ENCODE results near the gene FOXO4.

Gene FOXO4

GRCh38 chrX:71111921-71112431 is 16.3 kb downstream of the FOXO4 start:
- H3K4me3 ChIP-seq (ENCODE audit: low read length): no peak overlapping the region
- no peak overlapping the region for H3K9ac ChIP-seq (ENCODE audit: low read length)
- no peak overlapping the region for H4K5ac ChIP-seq (ENCODE audit: low read length)
- DNase-seq: no peak
- no CpG with 5 or more reads among the region's 5 CpGs for WGBS (ENCODE audit: extremely low coverage, insufficient coverage, low lambda C conversion rate)
- H3K4ac ChIP-seq (ENCODE audit: low read depth, low read length): no peak overlapping the region
- H2BK120ac ChIP-seq (ENCODE audit: low read depth, low read length): no peak overlapping the region
- H2AK5ac ChIP-seq (ENCODE audit: low read length): no peak overlapping the region
- H3K23ac ChIP-seq (ENCODE audit: low read length): no peak overlapping the region
- no peaks in the 10 kb centered on the region for H3K4me1 ChIP-seq (ENCODE audit: control insufficient read depth, low read depth, low read length)
- H3K56ac ChIP-seq (ENCODE audit: low read length): no peak overlapping the region
- no peak overlapping the region for H3K18ac ChIP-seq (ENCODE audit: low read length)
- no peaks in the 10 kb centered on the region for H3K36me3 ChIP-seq (ENCODE audit: control insufficient read depth, insufficient read depth, low read length)
- H3K79me2 ChIP-seq (ENCODE audit: control insufficient read depth, insufficient read depth, low read length): no peaks in the 10 kb centered on the region
- no peak overlapping the region for H2BK5ac ChIP-seq (ENCODE audit: low read length)
- no peaks in the 10 kb centered on the region for H3K79me1 ChIP-seq (ENCODE audit: low read length)
- H4K8ac ChIP-seq (ENCODE audit: low read depth, low read length): no peak overlapping the region
- no peak overlapping the region for H2BK15ac ChIP-seq (replicated peaks; ENCODE audit: low read depth)
- no peak overlapping the region for H3K4me2 ChIP-seq (ENCODE audit: low read length)
- no peaks in the 10 kb centered on the region for H3K27me3 ChIP-seq (ENCODE audit: insufficient read depth, low read length, poor library complexity)
- H3K27ac ChIP-seq (ENCODE audit: low read depth, low read length): no peak overlapping the region

DNA sequence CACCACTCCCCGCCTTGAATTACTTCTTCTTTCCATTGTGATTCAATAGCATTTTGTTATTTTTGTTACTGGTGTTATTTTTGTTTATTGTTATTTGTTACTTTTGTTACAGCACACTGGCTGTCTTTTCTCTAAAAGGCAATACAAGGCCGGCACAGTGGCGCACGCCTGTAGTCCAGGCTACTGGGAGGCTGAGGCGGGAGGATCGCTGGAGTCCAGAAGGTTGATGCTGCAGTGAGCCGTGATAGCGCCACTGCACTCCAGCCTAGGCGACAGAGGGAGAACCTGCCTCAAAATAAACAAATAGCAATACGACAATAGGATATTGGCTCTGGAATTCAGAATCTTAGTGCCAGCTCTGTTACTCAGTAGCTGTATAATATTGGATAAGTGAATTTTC is 21.7 kb downstream of the FOXO4 start:
- H3K27ac ChIP-seq (ENCODE audit: low read depth, low read length): no peak overlapping the region
- no peak overlapping the region for H3K4me2 ChIP-seq (ENCODE audit: low read length)
- no peak overlapping the region for H2BK5ac ChIP-seq (ENCODE audit: low read length)
- no peaks in the 10 kb centered on the region for H3K79me2 ChIP-seq (ENCODE audit: control insufficient read depth, insufficient read depth, low read length)
- H2AK5ac ChIP-seq (ENCODE audit: low read length): no peak overlapping the region
- H3K4me1 ChIP-seq (ENCODE audit: control insufficient read depth, low read depth, low read length): no peaks in the 10 kb centered on the region
- no peak overlapping the region for H2BK120ac ChIP-seq (ENCODE audit: low read depth, low read length)
- no peak overlapping the region for H3K18ac ChIP-seq (ENCODE audit: low read length)
- no peaks in the 10 kb centered on the region for H3K79me1 ChIP-seq (ENCODE audit: low read length)
- no peak overlapping the region for H4K5ac ChIP-seq (ENCODE audit: low read length)
- no peak overlapping the region for H3K23ac ChIP-seq (ENCODE audit: low read length)
- H3K9ac ChIP-seq (ENCODE audit: low read length): no peak overlapping the region
- H3K27me3 ChIP-seq (ENCODE audit: insufficient read depth, low read length, poor library complexity): no peaks in the 10 kb centered on the region
- no peak overlapping the region for H3K4me3 ChIP-seq (ENCODE audit: low read length)
- H4K8ac ChIP-seq (ENCODE audit: low read depth, low read length): no peak overlapping the region
- WGBS (ENCODE audit: extremely low coverage, insufficient coverage, low lambda C conversion rate): no CpG with 5 or more reads among the region's 10 CpGs
- no peak overlapping the region for H2BK15ac ChIP-seq (replicated peaks; ENCODE audit: low read depth)
- peak overlapping the region; percentile 49 for H3K56ac ChIP-seq (ENCODE audit: low read length)
- no peak for DNase-seq
- no peaks in the 10 kb centered on the region for H3K36me3 ChIP-seq (ENCODE audit: control insufficient read depth, insufficient read depth, low read length)
- no peak overlapping the region for H3K4ac ChIP-seq (ENCODE audit: low read depth, low read length)

GRCh38 chrX:71118032-71118984 is 22.7 kb downstream of the FOXO4 start, which contains the start of gene MED12:
Gene MED12 (plus strand): TSS chrX:71118596. CDS start chrX:71118755, 159 bp downstream.
- Histone ChIP-seq H3K23ac (ENCODE audit: low read length) (no peak within 1 kb of the TSS), H3K27me3 (ENCODE audit: insufficient read depth, low read length, poor library complexity) (no peaks in the 10 kb centered on the region), H3K79me2 (ENCODE audit: control insufficient read depth, insufficient read depth, low read length) (no peaks in the 10 kb centered on the region), H4K8ac (ENCODE audit: low read depth, low read length) (no peak within 1 kb of the TSS), H3K36me3 (ENCODE audit: control insufficient read depth, insufficient read depth, low read length) (no peaks in the 10 kb centered on the region), H2BK5ac (ENCODE audit: low read length) (no peak within 1 kb of the TSS), H3K9ac (ENCODE audit: low read length) (peak within 1 kb of the TSS; percentile 74), H3K4me1 (ENCODE audit: control insufficient read depth, low read depth, low read length) (no peaks in the 10 kb centered on the region), H2BK15ac (replicated peaks; ENCODE audit: low read depth) (no peak within 1 kb of the TSS), H3K4me2 (ENCODE audit: low read length) (peak within 1 kb of the TSS; percentile 46), H3K4me3 (ENCODE audit: low read length) (peak within 1 kb of the TSS; percentile 58), H2AK5ac (ENCODE audit: low read length) (no peak within 1 kb of the TSS), H3K56ac (ENCODE audit: low read length) (peak within 1 kb of the TSS; percentile 84), H4K5ac (ENCODE audit: low read length) (no peak within 1 kb of the TSS), H3K4ac (ENCODE audit: low read depth, low read length) (peak within 1 kb of the TSS; percentile 78), H2BK120ac (ENCODE audit: low read depth, low read length) (peak within 1 kb of the TSS; percentile 34), H3K27ac (ENCODE audit: low read depth, low read length) (peak within 1 kb of the TSS; percentile 70), H3K79me1 (ENCODE audit: low read length) (no peaks in the 10 kb centered on the region), H3K18ac (ENCODE audit: low read length) (peak within 1 kb of the TSS; percentile 70)
- no CpG with 5 or more reads among the region's 56 CpGs for WGBS (ENCODE audit: extremely low coverage, insufficient coverage, low lambda C conversion rate)
- peak; percentile 82 for DNase-seq

- no CpG with 5 or more reads among the region's 17 CpGs for WGBS (ENCODE audit: extremely low coverage, insufficient coverage, low lambda C conversion rate)
- no peak overlapping the region for H3K27ac ChIP-seq (ENCODE audit: low read depth, low read length)
Measured at GRCh38 chrX:71118985-71119535, 23.4 kb downstream of the FOXO4 start.

DNA sequence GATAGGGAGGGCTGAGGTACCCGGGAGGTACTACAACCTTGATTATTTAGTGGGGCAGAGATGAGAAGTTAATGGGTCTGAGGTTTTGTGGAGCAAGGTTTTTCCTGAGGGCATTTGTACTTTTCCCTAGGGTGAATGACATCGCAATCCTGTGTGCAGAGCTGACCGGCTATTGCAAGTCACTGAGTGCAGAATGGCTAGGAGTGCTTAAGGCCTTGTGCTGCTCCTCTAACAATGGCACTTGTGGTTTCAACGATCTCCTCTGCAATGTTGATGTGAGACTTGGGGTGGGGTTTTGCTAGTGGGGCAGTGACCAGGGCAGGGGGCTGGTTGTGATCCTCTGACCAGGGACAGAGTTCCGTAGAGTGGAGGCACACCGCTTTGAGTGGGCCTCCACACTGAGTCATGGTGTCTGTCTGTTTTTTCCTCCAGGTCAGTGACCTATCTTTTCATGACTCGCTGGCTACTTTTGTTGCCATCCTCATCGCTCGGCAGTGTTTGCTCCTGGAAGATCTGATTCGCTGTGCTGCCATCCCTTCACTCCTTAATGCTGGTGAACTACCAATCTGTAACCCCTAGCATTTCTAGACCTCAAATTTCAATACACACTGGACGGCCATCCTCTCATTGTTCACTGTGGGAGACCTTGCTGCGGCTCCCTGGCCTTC is 32.6 kb downstream of the FOXO4 start:
- peaks cover 11% of the 10 kb centered on the region for H3K36me3 ChIP-seq (ENCODE audit: control insufficient read depth, insufficient read depth, low read length)
- H3K79me2 ChIP-seq (ENCODE audit: control insufficient read depth, insufficient read depth, low read length): no peaks in the 10 kb centered on the region
- no peak overlapping the region for H3K4ac ChIP-seq (ENCODE audit: low read depth, low read length)
- H3K23ac ChIP-seq (ENCODE audit: low read length): no peak overlapping the region
- no peak overlapping the region for H2BK15ac ChIP-seq (replicated peaks; ENCODE audit: low read depth)
- H2AK5ac ChIP-seq (ENCODE audit: low read length): no peak overlapping the region
- no CpG with 5 or more reads among the region's 12 CpGs for WGBS (ENCODE audit: extremely low coverage, insufficient coverage, low lambda C conversion rate)
- H3K79me1 ChIP-seq (ENCODE audit: low read length): no peaks in the 10 kb centered on the region
- no peak overlapping the region for H3K18ac ChIP-seq (ENCODE audit: low read length)
- H3K27me3 ChIP-seq (ENCODE audit: insufficient read depth, low read length, poor library complexity): no peaks in the 10 kb centered on the region
- DNase-seq: no peak
- H2BK120ac ChIP-seq (ENCODE audit: low read depth, low read length): no peak overlapping the region
- H3K4me2 ChIP-seq (ENCODE audit: low read length): no peak overlapping the region
- no peak overlapping the region for H4K8ac ChIP-seq (ENCODE audit: low read depth, low read length)
- H4K5ac ChIP-seq (ENCODE audit: low read length): no peak overlapping the region
- no peak overlapping the region for H3K27ac ChIP-seq (ENCODE audit: low read depth, low read length)
- no peak overlapping the region for H3K9ac ChIP-seq (ENCODE audit: low read length)
- no peak overlapping the region for H3K4me3 ChIP-seq (ENCODE audit: low read length)
- no peak overlapping the region for H2BK5ac ChIP-seq (ENCODE audit: low read length)
- no peak overlapping the region for H3K56ac ChIP-seq (ENCODE audit: low read length)
- H3K4me1 ChIP-seq (ENCODE audit: control insufficient read depth, low read depth, low read length): no peaks in the 10 kb centered on the region

More at GRCh38 chrX:71118985-71119535, 23.4 kb downstream of the FOXO4 start:
- Histone ChIP-seq H3K4me3 (ENCODE audit: low read length) (peak overlapping the region; percentile 40), H3K36me3 (ENCODE audit: control insufficient read depth, insufficient read depth, low read length) (no peaks in the 10 kb centered on the region), H4K5ac (ENCODE audit: low read length) (no peak overlapping the region), H2AK5ac (ENCODE audit: low read length) (no peak overlapping the region), H3K27me3 (ENCODE audit: insufficient read depth, low read length, poor library complexity) (no peaks in the 10 kb centered on the region), H3K9ac (ENCODE audit: low read length) (peak overlapping the region; percentile 74), H2BK15ac (replicated peaks; ENCODE audit: low read depth) (no peak overlapping the region), H2BK120ac (ENCODE audit: low read depth, low read length) (no peak overlapping the region), H3K18ac (ENCODE audit: low read length) (peak overlapping the region; percentile 36), H3K23ac (ENCODE audit: low read length) (no peak overlapping the region), H3K56ac (ENCODE audit: low read length) (peak overlapping the region; percentile 82), H3K4me1 (ENCODE audit: control insufficient read depth, low read depth, low read length) (no peaks in the 10 kb centered on the region), H4K8ac (ENCODE audit: low read depth, low read length) (no peak overlapping the region), H3K4me2 (ENCODE audit: low read length) (peak overlapping the region; percentile 25), H3K4ac (ENCODE audit: low read depth, low read length) (no peak overlapping the region), H3K79me2 (ENCODE audit: control insufficient read depth, insufficient read depth, low read length) (no peaks in the 10 kb centered on the region), H2BK5ac (ENCODE audit: low read length) (no peak overlapping the region), H3K79me1 (ENCODE audit: low read length) (no peaks in the 10 kb centered on the region)
- DNase-seq: no peak
